ENCODE measurements around the gene CDT1.

DNA sequence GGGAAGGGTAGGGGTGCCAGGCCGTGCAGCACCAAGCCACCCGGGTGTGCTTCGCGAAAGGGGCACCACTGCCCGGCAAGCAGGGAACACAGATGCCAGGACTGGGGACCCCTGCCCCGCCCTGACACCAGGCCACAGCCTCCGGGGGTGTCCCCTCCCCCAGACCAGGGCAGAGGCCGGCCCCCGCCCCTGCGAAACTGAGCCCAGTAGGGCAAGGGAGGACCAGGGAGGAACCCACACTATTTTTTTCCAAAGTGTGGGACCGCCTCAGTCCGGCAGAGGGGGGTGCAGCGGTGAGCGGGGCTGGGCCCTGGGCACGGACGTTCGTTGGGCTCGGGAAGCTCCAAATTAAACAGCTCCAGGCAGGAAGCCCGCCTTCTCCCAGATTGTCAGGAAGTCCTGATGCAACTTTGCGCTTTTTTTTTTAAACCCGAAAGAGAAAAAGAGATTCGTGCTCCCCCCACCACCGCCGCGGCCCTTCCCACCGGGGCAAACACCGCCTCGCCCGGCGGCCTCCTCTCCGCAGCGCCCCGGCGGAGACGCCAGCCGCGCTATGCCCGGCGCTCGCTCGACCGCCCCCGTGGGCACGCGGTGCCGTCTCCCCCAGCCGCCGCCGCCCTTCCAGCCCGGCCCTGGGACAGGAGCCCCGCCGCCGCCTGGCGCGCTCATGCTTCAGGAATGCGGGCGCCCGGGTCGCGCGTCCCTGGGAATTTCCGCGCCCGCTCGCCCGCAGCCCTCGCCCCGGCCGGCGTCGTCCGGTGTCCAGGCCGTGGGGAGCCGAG lies 19.3 kb upstream of the CDT1 start:
- TF ChIP-seq CTCF (IDR thresholded peaks at IDR 0.05) = peak in 2 of 3 experiments; percentile 50 to 55
- TF ChIP-seq POLR2A (IDR thresholded peaks at IDR 0.05) = no peak

Data from testis (tissue), 2 donors.